Measurements from ENCODE around the gene TMEM181. TPM values are rescaled to one million over a fixed set of nuclear protein-coding genes. Genes with fewer than 3 reads are reported as not detected.

The TMEM181 gene
- total and polyA plus RNA-seq, 2 of the 13 experiments (the other 11 are each of a cell fraction or from before 2014, with no cell fraction given) = 59.1 to 108 TPM

DNA sequence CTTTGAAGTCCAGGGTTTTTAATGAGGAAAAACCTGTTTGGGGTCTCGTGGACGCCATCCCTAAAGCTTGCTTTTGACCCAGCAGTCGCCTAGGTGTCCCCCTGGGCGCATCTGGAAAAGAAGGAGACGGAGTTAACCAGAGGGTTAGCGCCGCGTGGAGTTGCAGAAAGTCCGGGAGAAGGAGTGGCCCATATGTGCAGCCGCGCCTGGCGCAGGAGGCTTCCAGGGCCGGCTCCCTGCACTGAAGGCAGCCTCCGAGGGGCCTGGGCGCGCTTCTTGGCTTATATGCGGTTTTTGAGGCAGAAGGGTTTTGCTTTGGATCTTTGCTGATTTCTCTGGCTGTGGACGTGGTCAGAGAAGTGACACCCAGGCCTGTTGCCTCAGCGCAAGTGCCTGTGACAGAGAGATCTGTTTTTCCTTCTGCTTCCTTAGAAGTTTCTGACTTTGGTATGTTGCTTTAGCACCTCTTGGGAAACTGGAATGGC lies 987 bp downstream of the TMEM181 start (continued):
- TF ChIP-seq SRSF1 (optimal IDR thresholded peaks at IDR 0.05; ENCODE audit: low read depth, low read length) (no peak), NR1H2 (CRISPR knock-in tag; IDR thresholded peaks at IDR 0.05; ENCODE audit: borderline replicate concordance, low read depth) (no peak), MXD4 (CRISPR knock-in tag; IDR thresholded peaks at IDR 0.05) (no peak), ZNF510 (CRISPR knock-in tag; IDR thresholded peaks at IDR 0.05; ENCODE audit: low read depth) (no peak), SETDB1 (CRISPR knock-in tag; IDR thresholded peaks at IDR 0.05; ENCODE audit: borderline replicate concordance) (no peak), XRCC5 (optimal IDR thresholded peaks at IDR 0.05; ENCODE audit: low read length) (no peak), FOXM1 (CRISPR knock-in tag; IDR thresholded peaks at IDR 0.05) (no peak), ZNF644 (CRISPR knock-in tag; IDR thresholded peaks at IDR 0.05; ENCODE audit: low read depth) (no peak), MYC (CRISPR knock-in tag; IDR thresholded peaks at IDR 0.05; ENCODE audit: borderline replicate concordance) (no peak), ZFAT (CRISPR knock-in tag; conservative IDR thresholded peaks at IDR 0.05) (no peak), ZNF605 (CRISPR knock-in tag; IDR thresholded peaks at IDR 0.05) (peak; percentile 38; the same call in 1 of the 2 replicates), SMAD9 (CRISPR knock-in tag; IDR thresholded peaks at IDR 0.05) (no peak), U2AF1 (optimal IDR thresholded peaks at IDR 0.05; ENCODE audit: low read depth, low read length) (peak; percentile 88), KDM3A (CRISPR knock-in tag; IDR thresholded peaks at IDR 0.05; ENCODE audit: low read depth) (no peak), ZNF619 (CRISPR knock-in tag; IDR thresholded peaks at IDR 0.05) (no peak), ZNF713 (CRISPR knock-in tag; IDR thresholded peaks at IDR 0.05) (no peak), TAF15 (IDR thresholded peaks at IDR 0.05; ENCODE audit: low read depth, low read length, poor library complexity, severe bottlenecking) (no peak), PCBP1 (IDR thresholded peaks at IDR 0.05; ENCODE audit: borderline replicate concordance, low read depth, low read length) (no peak)
- TF ChIP-seq, protein P1, sequence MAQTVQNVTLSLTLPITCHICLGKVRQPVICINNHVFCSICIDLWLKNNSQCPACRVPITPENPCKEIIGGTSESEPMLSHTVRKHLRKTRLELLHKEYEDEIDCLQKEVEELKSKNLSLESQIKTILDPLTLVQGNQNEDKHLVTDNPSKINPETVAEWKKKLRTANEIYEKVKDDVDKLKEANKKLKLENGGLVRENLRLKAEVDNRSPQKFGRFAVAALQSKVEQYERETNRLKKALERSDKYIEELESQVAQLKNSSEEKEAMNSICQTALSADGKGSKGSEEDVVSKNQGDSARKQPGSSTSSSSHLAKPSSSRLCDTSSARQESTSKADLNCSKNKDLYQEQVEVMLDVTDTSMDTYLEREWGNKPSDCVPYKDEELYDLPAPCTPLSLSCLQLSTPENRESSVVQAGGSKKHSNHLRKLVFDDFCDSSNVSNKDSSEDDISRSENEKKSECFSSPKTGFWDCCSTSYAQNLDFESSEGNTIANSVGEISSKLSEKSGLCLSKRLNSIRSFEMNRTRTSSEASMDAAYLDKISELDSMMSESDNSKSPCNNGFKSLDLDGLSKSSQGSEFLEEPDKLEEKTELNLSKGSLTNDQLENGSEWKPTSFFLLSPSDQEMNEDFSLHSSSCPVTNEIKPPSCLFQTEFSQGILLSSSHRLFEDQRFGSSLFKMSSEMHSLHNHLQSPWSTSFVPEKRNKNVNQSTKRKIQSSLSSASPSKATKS (CRISPR knock-in tag; IDR thresholded peaks at IDR 0.05) = no peak
- TF ChIP-seq, protein P2, sequence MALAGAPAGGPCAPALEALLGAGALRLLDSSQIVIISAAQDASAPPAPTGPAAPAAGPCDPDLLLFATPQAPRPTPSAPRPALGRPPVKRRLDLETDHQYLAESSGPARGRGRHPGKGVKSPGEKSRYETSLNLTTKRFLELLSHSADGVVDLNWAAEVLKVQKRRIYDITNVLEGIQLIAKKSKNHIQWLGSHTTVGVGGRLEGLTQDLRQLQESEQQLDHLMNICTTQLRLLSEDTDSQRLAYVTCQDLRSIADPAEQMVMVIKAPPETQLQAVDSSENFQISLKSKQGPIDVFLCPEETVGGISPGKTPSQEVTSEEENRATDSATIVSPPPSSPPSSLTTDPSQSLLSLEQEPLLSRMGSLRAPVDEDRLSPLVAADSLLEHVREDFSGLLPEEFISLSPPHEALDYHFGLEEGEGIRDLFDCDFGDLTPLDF (CRISPR knock-in tag; IDR thresholded peaks at IDR 0.05) = no peak
- TF ChIP-seq, protein P3, sequence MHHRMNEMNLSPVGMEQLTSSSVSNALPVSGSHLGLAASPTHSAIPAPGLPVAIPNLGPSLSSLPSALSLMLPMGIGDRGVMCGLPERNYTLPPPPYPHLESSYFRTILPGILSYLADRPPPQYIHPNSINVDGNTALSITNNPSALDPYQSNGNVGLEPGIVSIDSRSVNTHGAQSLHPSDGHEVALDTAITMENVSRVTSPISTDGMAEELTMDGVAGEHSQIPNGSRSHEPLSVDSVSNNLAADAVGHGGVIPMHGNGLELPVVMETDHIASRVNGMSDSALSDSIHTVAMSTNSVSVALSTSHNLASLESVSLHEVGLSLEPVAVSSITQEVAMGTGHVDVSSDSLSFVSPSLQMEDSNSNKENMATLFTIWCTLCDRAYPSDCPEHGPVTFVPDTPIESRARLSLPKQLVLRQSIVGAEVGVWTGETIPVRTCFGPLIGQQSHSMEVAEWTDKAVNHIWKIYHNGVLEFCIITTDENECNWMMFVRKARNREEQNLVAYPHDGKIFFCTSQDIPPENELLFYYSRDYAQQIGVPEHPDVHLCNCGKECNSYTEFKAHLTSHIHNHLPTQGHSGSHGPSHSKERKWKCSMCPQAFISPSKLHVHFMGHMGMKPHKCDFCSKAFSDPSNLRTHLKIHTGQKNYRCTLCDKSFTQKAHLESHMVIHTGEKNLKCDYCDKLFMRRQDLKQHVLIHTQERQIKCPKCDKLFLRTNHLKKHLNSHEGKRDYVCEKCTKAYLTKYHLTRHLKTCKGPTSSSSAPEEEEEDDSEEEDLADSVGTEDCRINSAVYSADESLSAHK (CRISPR knock-in tag; IDR thresholded peaks at IDR 0.05; ENCODE audit: borderline replicate concordance) = 0 out of 2 replicates have a peak, but pooled peaks have one; percentile 4
- TF ChIP-seq, protein P4, sequence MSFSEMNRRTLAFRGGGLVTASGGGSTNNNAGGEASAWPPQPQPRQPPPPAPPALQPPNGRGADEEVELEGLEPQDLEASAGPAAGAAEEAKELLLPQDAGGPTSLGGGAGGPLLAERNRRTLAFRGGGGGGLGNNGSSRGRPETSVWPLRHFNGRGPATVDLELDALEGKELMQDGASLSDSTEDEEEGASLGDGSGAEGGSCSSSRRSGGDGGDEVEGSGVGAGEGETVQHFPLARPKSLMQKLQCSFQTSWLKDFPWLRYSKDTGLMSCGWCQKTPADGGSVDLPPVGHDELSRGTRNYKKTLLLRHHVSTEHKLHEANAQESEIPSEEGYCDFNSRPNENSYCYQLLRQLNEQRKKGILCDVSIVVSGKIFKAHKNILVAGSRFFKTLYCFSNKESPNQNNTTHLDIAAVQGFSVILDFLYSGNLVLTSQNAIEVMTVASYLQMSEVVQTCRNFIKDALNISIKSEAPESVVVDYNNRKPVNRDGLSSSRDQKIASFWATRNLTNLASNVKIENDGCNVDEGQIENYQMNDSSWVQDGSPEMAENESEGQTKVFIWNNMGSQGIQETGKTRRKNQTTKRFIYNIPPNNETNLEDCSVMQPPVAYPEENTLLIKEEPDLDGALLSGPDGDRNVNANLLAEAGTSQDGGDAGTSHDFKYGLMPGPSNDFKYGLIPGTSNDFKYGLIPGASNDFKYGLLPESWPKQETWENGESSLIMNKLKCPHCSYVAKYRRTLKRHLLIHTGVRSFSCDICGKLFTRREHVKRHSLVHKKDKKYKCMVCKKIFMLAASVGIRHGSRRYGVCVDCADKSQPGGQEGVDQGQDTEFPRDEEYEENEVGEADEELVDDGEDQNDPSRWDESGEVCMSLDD (CRISPR knock-in tag; IDR thresholded peaks at IDR 0.05; ENCODE audit: borderline replicate concordance) = no peak; the same call in 1 of the 2 replicates

All from HepG2 (cell line).